ENCODE measurements around the gene TGM4. TPM values are rescaled to one million over a fixed set of nuclear protein-coding genes. Genes with fewer than 3 reads are reported as not detected.

Gene TGM4
- total RNA-seq, 4 donors from 2014 or later: not detected

- intact Hi-C loops (cut with DNase I): no loop called here
- Histone ChIP-seq H3K4me1 (peaks cover 35 to 98% (median 48%) of the 10 kb centered on the region in 3 donors), H3K27ac (peak overlapping the region in 3 of 4 donors; percentile 20 to 66 (median 57)), H3K27me3 (no peaks in the 10 kb centered on the region), H3K4me3 (no peak overlapping the region), H3K36me3 (peaks cover 0 to 5% (median 0%) of the 10 kb centered on the region in 3 donors), H3K9me3 (no peaks in the 10 kb centered on the region)
- DNase-seq: no peak
- 47 to 55% methylated on average over 4 of the region's 4 CpGs for WGBS, 2 donors
- TF ChIP-seq, protein P1, sequence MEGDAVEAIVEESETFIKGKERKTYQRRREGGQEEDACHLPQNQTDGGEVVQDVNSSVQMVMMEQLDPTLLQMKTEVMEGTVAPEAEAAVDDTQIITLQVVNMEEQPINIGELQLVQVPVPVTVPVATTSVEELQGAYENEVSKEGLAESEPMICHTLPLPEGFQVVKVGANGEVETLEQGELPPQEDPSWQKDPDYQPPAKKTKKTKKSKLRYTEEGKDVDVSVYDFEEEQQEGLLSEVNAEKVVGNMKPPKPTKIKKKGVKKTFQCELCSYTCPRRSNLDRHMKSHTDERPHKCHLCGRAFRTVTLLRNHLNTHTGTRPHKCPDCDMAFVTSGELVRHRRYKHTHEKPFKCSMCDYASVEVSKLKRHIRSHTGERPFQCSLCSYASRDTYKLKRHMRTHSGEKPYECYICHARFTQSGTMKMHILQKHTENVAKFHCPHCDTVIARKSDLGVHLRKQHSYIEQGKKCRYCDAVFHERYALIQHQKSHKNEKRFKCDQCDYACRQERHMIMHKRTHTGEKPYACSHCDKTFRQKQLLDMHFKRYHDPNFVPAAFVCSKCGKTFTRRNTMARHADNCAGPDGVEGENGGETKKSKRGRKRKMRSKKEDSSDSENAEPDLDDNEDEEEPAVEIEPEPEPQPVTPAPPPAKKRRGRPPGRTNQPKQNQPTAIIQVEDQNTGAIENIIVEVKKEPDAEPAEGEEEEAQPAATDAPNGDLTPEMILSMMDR (IDR thresholded peaks at IDR 0.05): no peak
- no peak for TF ChIP-seq POLR2A (IDR thresholded peaks at IDR 0.05)
Observed at GRCh38 chr3:44963571-44964325, 89.3 kb downstream of the TGM4 start.

Other genes with a start within 250 kb of the TGM4 start
- 10 to 100 TPM in 1 of 4 donors, 1 to 10 TPM in 3; 4.8 to 11.6 (median 6.8) TPM for gene ZNF197, start 249.6 kb upstream of the TGM4 start, total RNA-seq
- 10 to 100 TPM in 3 of 4 donors, 1 to 10 TPM in 1; 3.7 to 14.3 (median 11.3) TPM for gene ZNF35, start 225.9 kb upstream of the TGM4 start, total RNA-seq
- gene ZNF502, start 161.9 kb upstream of the TGM4 start, total RNA-seq: 1 to 10 TPM; 1.7 to 7.2 (median 2.6) TPM
- 1 to 10 TPM in 1 of 4 donors, under 1 TPM in 3; 0.72 to 6.5 (median 0.82) TPM for gene ZNF501, start 145.0 kb upstream of the TGM4 start, total RNA-seq
- gene KIAA1143, start 113.0 kb upstream of the TGM4 start, total RNA-seq: 10 to 100 TPM in 3 of 4 donors, 1 to 10 TPM in 1; 7.5 to 24.4 (median 16.2) TPM
- gene KIF15, start 112.8 kb upstream of the TGM4 start, total RNA-seq: 1 to 10 TPM; 3.2 to 9.1 (median 4.9) TPM
- 1 to 10 TPM; 4.3 to 9.2 (median 7.0) TPM for gene TMEM42, start 12.7 kb upstream of the TGM4 start, total RNA-seq
- 10 to 100 TPM; 64.6 to 93.8 (median 73.0) TPM for gene ZDHHC3, start 101.6 kb downstream of the TGM4 start, total RNA-seq
- gene EXOSC7, start 101.6 kb downstream of the TGM4 start, total RNA-seq: 10 to 100 TPM; 28.8 to 59.9 (median 47.6) TPM
- 10 to 100 TPM in 1 of 4 donors, 1 to 10 TPM in 3; 4.3 to 28.8 (median 6.9) TPM for gene CLEC3B, start 151.7 kb downstream of the TGM4 start, total RNA-seq